ENCODE measurements around the gene PMP22.

PMP22 gene

GRCh38 chr17:15303851-15304250, 38.7 kb upstream of the PMP22 start:
- H3K27ac ChIP-seq, result no peak overlapping the region
- no peak overlapping the region for H3K4me3 ChIP-seq (ENCODE audit: low read depth in 1 of 2, low read length in 1 of 2)
- peaks cover 28% of the 10 kb centered on the region for H3K27me3 ChIP-seq
- TF ChIP-seq CTCF (IDR thresholded peaks at IDR 0.05), result no peak
- no peaks in the 10 kb centered on the region for H3K4me1 ChIP-seq (ENCODE audit: control insufficient read depth in 1 of 2, insufficient read depth in 1 of 2, low read depth in 1 of 2, low read length in 1 of 2)
- H3K9me3 ChIP-seq, result no peaks in the 10 kb centered on the region
- no peaks in the 10 kb centered on the region for H3K36me3 ChIP-seq

- Histone ChIP-seq H3K9me3 (no peaks in the 10 kb centered on the region), H3K27me3 (peaks cover 28% of the 10 kb centered on the region)
- TF ChIP-seq CTCF (IDR thresholded peaks at IDR 0.05), result no peak
These were observed 38.1 kb upstream of the PMP22 start for GRCh38 chr17:15303268-15303667.

GRCh38 chr17:15301845-15302244, 36.7 kb upstream of the PMP22 start:
- H3K36me3 ChIP-seq, result no peaks in the 10 kb centered on the region
- no peak overlapping the region for H3K4me3 ChIP-seq (ENCODE audit: low read depth in 1 of 2, low read length in 1 of 2)
- no peaks in the 10 kb centered on the region for H3K9me3 ChIP-seq
- no peak overlapping the region for H3K27ac ChIP-seq
- no peak for TF ChIP-seq CTCF (IDR thresholded peaks at IDR 0.05)
- H3K4me1 ChIP-seq (ENCODE audit: control insufficient read depth in 1 of 2, insufficient read depth in 1 of 2, low read depth in 1 of 2, low read length in 1 of 2), result no peaks in the 10 kb centered on the region
- H3K27me3 ChIP-seq, result peaks cover 28% of the 10 kb centered on the region

More at GRCh38 chr17:15303268-15303667, 38.1 kb upstream of the PMP22 start:
- no peak overlapping the region for H3K27ac ChIP-seq
- no peak overlapping the region for H3K4me3 ChIP-seq (ENCODE audit: low read depth in 1 of 2, low read length in 1 of 2)
- no peaks in the 10 kb centered on the region for H3K4me1 ChIP-seq (ENCODE audit: control insufficient read depth in 1 of 2, insufficient read depth in 1 of 2, low read depth in 1 of 2, low read length in 1 of 2)
- H3K36me3 ChIP-seq, result no peaks in the 10 kb centered on the region

- H3K4me1 ChIP-seq (ENCODE audit: control insufficient read depth in 1 of 2, insufficient read depth in 1 of 2, low read depth in 1 of 2, low read length in 1 of 2), result no peaks in the 10 kb centered on the region
- peaks cover under 1% of the 10 kb centered on the region for H3K27me3 ChIP-seq
- no peaks in the 10 kb centered on the region for H3K36me3 ChIP-seq
- no peak overlapping the region for H3K4me3 ChIP-seq (ENCODE audit: low read depth in 1 of 2, low read length in 1 of 2)
- no peaks in the 10 kb centered on the region for H3K9me3 ChIP-seq
- TF ChIP-seq CTCF (IDR thresholded peaks at IDR 0.05), result no peak
- no peak overlapping the region for H3K27ac ChIP-seq
These were observed 33.0 kb upstream of the PMP22 start for GRCh38 chr17:15298176-15298575.

GRCh38 chr17:15293558-15293957, 28.4 kb upstream of the PMP22 start:
- Histone ChIP-seq H3K27ac (no peak overlapping the region), H3K4me1 (ENCODE audit: control insufficient read depth in 1 of 2, insufficient read depth in 1 of 2, low read depth in 1 of 2, low read length in 1 of 2) (no peaks in the 10 kb centered on the region), H3K4me3 (ENCODE audit: low read depth in 1 of 2, low read length in 1 of 2) (no peak overlapping the region), H3K27me3 (peaks cover 16% of the 10 kb centered on the region), H3K36me3 (no peaks in the 10 kb centered on the region), H3K9me3 (no peaks in the 10 kb centered on the region)
- TF ChIP-seq CTCF (IDR thresholded peaks at IDR 0.05), result no peak

Data from neutrophil (primary cell).